H9 (cell line): Measurements from ENCODE around the gene ORAI1. TPM values are rescaled to one million over a fixed set of nuclear protein-coding genes. Genes with fewer than 3 reads are reported as not detected.
"Not testable (repeated sequence)": the region's sequence is repeated elsewhere in the genome, so short reads cannot be mapped to it uniquely, and the experiment has no call there.

Experiments
- DNase-seq: peaks from one replicate; pipeline ENCODE4 v3.0.0-alpha.2; 2017
- H2AFZ ChIP-seq: one replicate; pipeline ENCODE4 v1.6.1; 2013; ENCODE audit warnings: mild to moderate bottlenecking, low read length, control low read depth, moderate library complexity
- H2AK5ac ChIP-seq: 2 replicates; pipeline ENCODE4 v1.6.1; 2013; ENCODE audit warnings: low read length, control low read depth, mixed read lengths; ENCODE audit not compliant: insufficient read length
- H2BK120ac ChIP-seq: one replicate; pipeline ENCODE4 v1.6.1; 2013; ENCODE audit warnings: low read depth, mild to moderate bottlenecking, low read length, control low read depth, inconsistent platforms; ENCODE audit not compliant: poor library complexity, severe bottlenecking
- H2BK12ac ChIP-seq: 2 replicates; pipeline ENCODE4 v1.6.1; 2013; ENCODE audit warnings: low read length, control low read depth, mixed read lengths, low read depth; ENCODE audit not compliant: insufficient read length
- H2BK15ac ChIP-seq: 2 replicates; pipeline ENCODE4 v1.6.1; 2013; ENCODE audit warnings: low read depth, low read length, control low read depth
- H2BK20ac ChIP-seq: one replicate; pipeline ENCODE4 v1.6.1; 2013; ENCODE audit warnings: low read depth, mild to moderate bottlenecking, low read length, control low read depth, inconsistent platforms; ENCODE audit not compliant: poor library complexity, severe bottlenecking
- H2BK5ac ChIP-seq: 2 replicates; pipeline ENCODE4 v1.6.1; 2013; ENCODE audit warnings: low read length, control low read depth, mixed read lengths; ENCODE audit not compliant: insufficient read length
- H3K14ac ChIP-seq: 2 replicates; pipeline ENCODE4 v1.6.1; 2013; ENCODE audit warnings: low read length, control low read depth; ENCODE audit not compliant: insufficient read depth
- H3K18ac ChIP-seq: 2 replicates; pipeline ENCODE4 v1.6.1; 2013; ENCODE audit warnings: low read depth, mild to moderate bottlenecking, mixed read lengths, low read length, control low read depth; ENCODE audit not compliant: insufficient read length
- H3K23ac ChIP-seq: 2 replicates; pipeline ENCODE4 v1.6.1; 2013; ENCODE audit warnings: low read length, control low read depth, mixed read lengths, low read depth; ENCODE audit not compliant: insufficient read length
- H3K23me2 ChIP-seq: 2 replicates; pipeline ENCODE4 v1.6.1; 2013; ENCODE audit warnings: low read depth, mild to moderate bottlenecking, mixed read lengths, low read length, control low read depth; ENCODE audit not compliant: insufficient read length, poor library complexity, severe bottlenecking
- H3K27ac ChIP-seq: 2 replicates; pipeline ENCODE4 v1.5.1; 2013; ENCODE audit warnings: low read length, control low read depth, mixed read lengths, low read depth; ENCODE audit not compliant: insufficient read length
- H3K27me3 ChIP-seq: 2 replicates; pipeline ENCODE4 v1.6.1; 2013; ENCODE audit warnings: low read length, control low read depth, inconsistent platforms; ENCODE audit not compliant: insufficient read depth
- H3K4ac ChIP-seq: 2 replicates; pipeline ENCODE4 v1.6.1; 2013; ENCODE audit warnings: low read depth, mild to moderate bottlenecking, control low read depth, inconsistent platforms, low read length, moderate library complexity
- H3K4me1 ChIP-seq: 2 replicates; pipeline ENCODE4 v1.6.1; 2013; ENCODE audit warnings: low read length, control low read depth, inconsistent platforms; ENCODE audit not compliant: insufficient read depth
- H3K4me2 ChIP-seq: 2 replicates; pipeline ENCODE4 v1.6.1; 2013; ENCODE audit warnings: low read length, control low read depth, mixed read lengths; ENCODE audit not compliant: insufficient read length, insufficient read depth
- H3K56ac ChIP-seq: 2 replicates; pipeline ENCODE4 v1.6.1; 2013; ENCODE audit warnings: low read depth, mild to moderate bottlenecking, mixed read lengths, low read length, control low read depth; ENCODE audit not compliant: insufficient read length
- H3K79me1 ChIP-seq: 2 replicates; pipeline ENCODE4 v1.6.1; 2013; ENCODE audit warnings: low read depth, mild to moderate bottlenecking, moderate library complexity, low read length, control low read depth, inconsistent platforms; ENCODE audit not compliant: insufficient read depth, poor library complexity, severe bottlenecking
- H3K79me2 ChIP-seq: 2 replicates; pipeline ENCODE4 v1.6.1; 2013; ENCODE audit warnings: low read length, control low read depth, inconsistent platforms; ENCODE audit not compliant: insufficient read depth
- H3K9ac ChIP-seq: 2 replicates; pipeline ENCODE4 v1.6.1; 2013; ENCODE audit warnings: low read length, control low read depth, mixed read lengths; ENCODE audit not compliant: insufficient read length; ENCODE audit errors: extremely low read depth
- H3K9me3 ChIP-seq: one replicate; pipeline ENCODE4 v1.6.1; 2013; ENCODE audit warnings: low read depth, low read length, inconsistent platforms; ENCODE audit not compliant: control insufficient read depth
- H3T11ph ChIP-seq: one replicate; pipeline ENCODE4 v1.6.1; 2013; ENCODE audit warnings: mild to moderate bottlenecking, low read length, control low read depth, inconsistent platforms
- H4K20me1 ChIP-seq: one replicate; pipeline ENCODE4 v1.6.1; 2013; ENCODE audit not compliant: control insufficient read depth, insufficient read length, insufficient read depth
- H4K5ac ChIP-seq: 2 replicates; pipeline ENCODE4 v1.6.1; 2013; ENCODE audit warnings: low read depth, mild to moderate bottlenecking, mixed read lengths, low read length, control low read depth; ENCODE audit not compliant: insufficient read length
- H4K8ac ChIP-seq: replicated peaks from 2 replicates; pipeline ENCODE4 v1.6.1; 2013; ENCODE audit warnings: low read length, control low read depth, mixed read lengths, low read depth; ENCODE audit not compliant: insufficient read length
- H4K91ac ChIP-seq: 2 replicates; pipeline ENCODE4 v1.6.1; 2013; ENCODE audit warnings: low read depth, mild to moderate bottlenecking, moderate library complexity, mixed read lengths, low read length, control low read depth; ENCODE audit not compliant: insufficient read length
- H3K27ac Mint-ChIP-seq, 3 experiments: 2 replicates in 2 of 3; 3 replicates in 1 of 3; pipeline ENCODE4 v1.8.0; 2020 to 2021; ENCODE audit warnings: mixed read lengths in 3 of 3, mild to moderate bottlenecking in 1 of 3, moderate library complexity in 1 of 3
- H3K27me3 Mint-ChIP-seq: 2 replicates; pipeline ENCODE4 v1.8.0; 2021; ENCODE audit warnings: low read depth, mild to moderate bottlenecking, moderate library complexity, mixed read lengths
- H3K36me3 Mint-ChIP-seq, 3 experiments: 2 replicates in 2 of 3; 3 replicates in 1 of 3; pipeline ENCODE4 v1.8.0; 2020 to 2021; ENCODE audit warnings: low read depth in 3 of 3, mixed read lengths in 3 of 3; ENCODE audit not compliant: insufficient read depth in 1 of 3
- H3K4me1 Mint-ChIP-seq, 2 experiments: 2 replicates each; pipeline ENCODE4 v1.8.0; 2020; ENCODE audit warnings: mixed read lengths in 2 of 2
- H3K4me3 Mint-ChIP-seq, 2 experiments: 2 replicates in 1 of 2; 3 replicates in 1 of 2; pipeline ENCODE4 v1.8.0; 2020 to 2021; ENCODE audit warnings: mild to moderate bottlenecking in 2 of 2, mixed read lengths in 2 of 2, moderate library complexity in 1 of 2
- H3K9me3 Mint-ChIP-seq, 2 experiments: 2 replicates in 1 of 2; 3 replicates in 1 of 2; pipeline ENCODE4 v1.8.0; 2020; ENCODE audit warnings: mild to moderate bottlenecking in 2 of 2, mixed read lengths in 2 of 2, moderate library complexity in 1 of 2
- CTCF ChIP-seq: fragments of 200-600 bp; sonication (generic); conservative IDR thresholded peaks from 3 replicates; pipeline ENCODE4 v1.8.0; 2021; ENCODE audit warnings: antibody characterized with exemption, mild to moderate bottlenecking
- WGBS: extraction: QIAGEN DNeasy Blood & Tissue Kit; methylation state at CpG from one replicate; pipeline ENCODE4 v1.1.7; 2013; ENCODE audit warnings: missing lambda C conversion rate, low lambda C conversion rate, mixed read lengths; ENCODE audit not compliant: insufficient read length; ENCODE audit errors: extremely low coverage; 5-methylcytosine and 5-hydroxymethylcytosine counted together
- total RNA-seq: library from RNA; stranded (reverse); gene quantifications from 2 replicates; pipeline ENCODE4 v1.2.1, GENCODE V29; 2021

Gene ORAI1
- total RNA-seq, 1 experiment from 2014 or later, result 24.7 TPM

GRCh38 chr12:121632069-121632970, 6.0 kb downstream of the ORAI1 start:
- H3K9me3 ChIP-seq, result no peaks in the 10 kb centered on the region
- no peak for DNase-seq
- H4K91ac ChIP-seq, result no peak overlapping the region
- no peak for TF ChIP-seq CTCF
- peaks cover 8% of the 10 kb centered on the region for H3K23me2 ChIP-seq
- H2BK120ac ChIP-seq, result no peak overlapping the region
- H3K27ac Mint-ChIP-seq, result peak overlapping the region; percentile 87 to 94 (median 89); a peak in 6 of 7 replicates
- peaks cover 11 to 27% (median 20%) of the 10 kb centered on the region in 3 experiments for H3K36me3 Mint-ChIP-seq
- no peak overlapping the region for H3K56ac ChIP-seq
- H3K27me3 ChIP-seq, result no peaks in the 10 kb centered on the region
- H3K23ac ChIP-seq, result no peak overlapping the region
- H3K14ac ChIP-seq, result no peak overlapping the region; the same call in 1 of the 2 replicates
- H3K9ac ChIP-seq, result no peak overlapping the region
- H3K4ac ChIP-seq, result no peak overlapping the region
- peak overlapping the region; percentile 3 for H3K4me2 ChIP-seq
- H2BK12ac ChIP-seq, result no peak overlapping the region
- H3K4me1 ChIP-seq, result peaks cover 11% of the 10 kb centered on the region; the same call in 1 of the 2 replicates
- H2AK5ac ChIP-seq, result no peak overlapping the region
- no peak overlapping the region for H2BK20ac ChIP-seq
- no peaks in the 10 kb centered on the region for H3K9me3 Mint-ChIP-seq
- no peak overlapping the region for H3T11ph ChIP-seq
- peaks cover 27% of the 10 kb centered on the region; the same call in 1 of the 2 replicates for H3K79me2 ChIP-seq
- no peak overlapping the region for H2AFZ ChIP-seq
- H3K27me3 Mint-ChIP-seq, result no peaks in the 10 kb centered on the region
- no peak overlapping the region for H4K8ac ChIP-seq
- H3K4me1 Mint-ChIP-seq, result peaks cover 41 to 58% of the 10 kb centered on the region in 2 experiments
- H2BK5ac ChIP-seq, result no peak overlapping the region
- H4K20me1 ChIP-seq, result peaks cover 4% of the 10 kb centered on the region
- H2BK15ac ChIP-seq, result no peak overlapping the region
- no peak overlapping the region for H4K5ac ChIP-seq
- peak overlapping the region in 1 of 2 experiments; percentile 61; a peak in 2 of 5 replicates for H3K4me3 Mint-ChIP-seq
- H3K18ac ChIP-seq, result no peak overlapping the region
- H3K79me1 ChIP-seq, result peaks cover 8% of the 10 kb centered on the region
- no CpG with 5 or more reads among the region's 11 CpGs for WGBS
- H3K27ac ChIP-seq, result no peak overlapping the region

GRCh38 chr12:121633833-121634196, 7.5 kb downstream of the ORAI1 start:
- not testable (repeated sequence) for H3K4me1 ChIP-seq, H4K8ac ChIP-seq, H3K27ac ChIP-seq, H3K9me3 Mint-ChIP-seq, H3K4me2 ChIP-seq, H2BK20ac ChIP-seq, H4K20me1 ChIP-seq, H3K27ac Mint-ChIP-seq, H3K9ac ChIP-seq, DNase-seq, H3K23ac ChIP-seq, H2BK5ac ChIP-seq, H3T11ph ChIP-seq, H3K27me3 Mint-ChIP-seq, H4K91ac ChIP-seq, H2BK120ac ChIP-seq, H3K27me3 ChIP-seq, H3K14ac ChIP-seq, H3K4ac ChIP-seq, H2BK12ac ChIP-seq, H4K5ac ChIP-seq, H2BK15ac ChIP-seq, H2AFZ ChIP-seq, H3K4me3 Mint-ChIP-seq, H3K9me3 ChIP-seq, H2AK5ac ChIP-seq, H3K18ac ChIP-seq, H3K56ac ChIP-seq, H3K23me2 ChIP-seq
- H3K4me1 Mint-ChIP-seq, result peaks cover 30 to 51% of the 10 kb centered on the region in 2 experiments
- no CpG with 5 or more reads among the region's 11 CpGs for WGBS
- peaks cover 24% of the 10 kb centered on the region; the same call in 1 of the 2 replicates for H3K79me2 ChIP-seq
- H3K79me1 ChIP-seq, result peaks cover 11% of the 10 kb centered on the region
- H3K36me3 Mint-ChIP-seq, result peaks cover 11 to 34% (median 20%) of the 10 kb centered on the region in 3 experiments
